ENCODE measurements around the gene BID. TPM values are rescaled to one million over a fixed set of nuclear protein-coding genes. Genes with fewer than 3 reads are reported as not detected.

The BID gene
- polyA plus RNA-seq, 3 donors: 15.5 to 18.1 (median 17.5) TPM

DNA sequence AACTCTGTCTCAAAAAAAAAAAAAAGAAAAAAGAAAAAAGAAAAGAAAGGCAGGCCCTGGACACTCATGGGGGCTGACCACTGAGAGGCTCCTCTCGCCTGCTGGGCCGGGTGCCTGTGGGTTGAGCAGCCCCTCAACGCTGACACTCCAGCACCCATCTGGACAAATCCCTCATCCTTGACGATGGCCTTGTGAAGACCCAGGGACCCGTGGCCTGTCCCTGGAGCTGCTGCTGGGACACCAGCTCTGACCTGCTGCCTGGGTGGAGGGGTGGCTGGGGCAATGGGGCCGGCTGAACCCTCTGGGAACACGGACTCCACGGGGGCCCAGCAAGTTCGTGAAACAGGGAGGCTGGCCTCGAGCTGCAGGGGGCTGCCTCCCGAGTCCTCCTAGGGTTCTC lies 10.5 kb upstream of the BID start:
- no peak for DNase-seq (ENCODE audit: low read depth in 3 of 3, low spot score in 2 of 3)

DNA sequence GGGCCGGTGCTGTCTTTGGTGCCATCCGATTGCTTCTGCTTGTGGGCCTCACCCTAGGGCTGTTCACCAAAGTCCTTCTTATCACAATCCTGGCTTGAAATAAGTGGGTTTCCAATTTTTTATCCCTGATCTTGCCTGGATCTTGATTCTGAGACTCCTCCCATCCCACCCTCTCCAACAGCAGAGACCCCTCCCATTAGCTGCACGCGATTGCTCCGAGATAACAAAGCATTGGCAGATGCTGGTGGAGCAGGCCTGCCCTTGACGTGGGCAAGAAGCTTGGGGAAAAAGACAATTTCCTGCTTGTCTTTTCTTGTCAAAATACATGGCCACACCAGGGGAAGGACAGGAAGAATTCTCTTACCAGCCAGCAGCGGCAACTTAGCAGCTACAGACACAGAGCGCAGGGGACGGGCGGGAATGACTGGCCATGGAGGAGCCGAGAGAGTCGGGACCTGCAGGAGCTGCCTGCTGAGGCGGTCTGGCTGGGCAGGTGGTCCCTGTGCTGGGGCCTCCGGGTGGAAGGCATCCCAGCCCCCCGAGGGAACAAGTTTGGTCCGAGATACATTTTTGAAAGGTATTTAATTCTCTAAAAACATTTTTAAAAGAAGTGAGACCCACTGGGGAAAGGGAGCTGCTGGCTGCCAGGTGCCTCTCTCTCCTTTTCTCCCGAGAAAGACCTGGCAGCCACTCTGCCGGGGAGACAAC lies 9.7 kb upstream of the BID start:
- no peak for DNase-seq (ENCODE audit: low read depth in 3 of 3, low spot score in 2 of 3)

DNA sequence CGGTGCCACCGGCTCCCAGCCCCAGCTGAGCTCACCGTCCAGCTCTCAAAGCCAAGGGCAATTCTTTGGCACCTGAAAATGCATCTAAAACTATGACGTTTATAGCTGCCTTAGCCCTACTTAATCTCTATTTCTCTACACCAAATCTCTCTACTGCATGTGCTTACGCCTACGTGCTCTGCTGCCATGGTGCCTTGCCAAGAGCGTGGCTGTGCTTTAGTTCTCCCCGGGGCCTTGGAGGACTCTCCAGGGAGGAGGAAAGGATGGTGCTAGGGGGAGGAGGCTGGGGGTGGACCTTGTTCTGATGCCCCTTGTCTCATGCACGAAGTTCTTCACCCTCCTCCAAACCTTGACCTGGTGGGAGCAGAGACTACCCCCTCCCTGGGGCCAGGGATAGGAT lies 9.0 kb upstream of the BID start:
- no peak for DNase-seq (ENCODE audit: low read depth in 3 of 3, low spot score in 2 of 3)

DNA sequence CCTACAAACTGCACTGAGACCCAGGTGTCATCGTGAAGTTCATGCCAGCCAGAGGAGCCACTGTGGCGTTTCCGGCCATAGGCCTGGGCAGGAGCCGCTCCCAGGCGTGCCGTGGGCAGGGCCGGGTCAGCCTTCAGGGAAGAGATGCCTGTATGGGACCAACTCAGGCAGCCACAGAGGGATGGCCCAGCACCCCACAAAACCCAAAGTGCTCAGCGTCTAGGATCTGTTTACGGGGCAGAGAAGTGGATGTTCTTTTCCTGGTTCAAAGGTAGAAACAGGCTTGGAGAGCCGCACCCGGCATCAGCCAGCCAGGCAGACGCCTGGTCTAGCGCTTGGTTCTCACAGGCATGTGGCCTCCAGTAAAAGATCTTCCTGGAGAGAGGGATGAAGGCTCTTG lies 8.4 kb upstream of the BID start:
- no peak for DNase-seq (ENCODE audit: low read depth in 3 of 3, low spot score in 2 of 3)

DNA sequence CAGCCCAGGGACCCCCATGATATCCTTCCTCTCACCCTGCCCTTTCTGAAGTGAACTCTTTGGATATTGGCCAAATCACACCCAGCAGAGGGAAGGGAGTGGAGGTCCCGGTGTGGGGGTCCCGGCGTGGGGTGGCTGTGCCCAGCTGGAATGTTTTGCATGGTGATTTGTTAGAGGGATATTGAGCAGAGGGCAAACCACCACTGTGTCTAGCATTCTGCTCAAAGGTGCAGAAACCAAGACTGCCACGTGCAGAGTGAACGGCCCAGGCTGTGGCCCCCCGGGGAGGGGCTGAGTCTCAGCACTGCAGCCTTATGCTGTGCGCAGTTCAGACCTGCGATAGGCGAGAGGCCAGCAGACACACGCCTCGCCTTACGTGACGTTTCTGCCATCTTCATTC lies 7.9 kb upstream of the BID start:
- DNase-seq (ENCODE audit: low read depth in 3 of 3, low spot score in 2 of 3): no peak

DNA sequence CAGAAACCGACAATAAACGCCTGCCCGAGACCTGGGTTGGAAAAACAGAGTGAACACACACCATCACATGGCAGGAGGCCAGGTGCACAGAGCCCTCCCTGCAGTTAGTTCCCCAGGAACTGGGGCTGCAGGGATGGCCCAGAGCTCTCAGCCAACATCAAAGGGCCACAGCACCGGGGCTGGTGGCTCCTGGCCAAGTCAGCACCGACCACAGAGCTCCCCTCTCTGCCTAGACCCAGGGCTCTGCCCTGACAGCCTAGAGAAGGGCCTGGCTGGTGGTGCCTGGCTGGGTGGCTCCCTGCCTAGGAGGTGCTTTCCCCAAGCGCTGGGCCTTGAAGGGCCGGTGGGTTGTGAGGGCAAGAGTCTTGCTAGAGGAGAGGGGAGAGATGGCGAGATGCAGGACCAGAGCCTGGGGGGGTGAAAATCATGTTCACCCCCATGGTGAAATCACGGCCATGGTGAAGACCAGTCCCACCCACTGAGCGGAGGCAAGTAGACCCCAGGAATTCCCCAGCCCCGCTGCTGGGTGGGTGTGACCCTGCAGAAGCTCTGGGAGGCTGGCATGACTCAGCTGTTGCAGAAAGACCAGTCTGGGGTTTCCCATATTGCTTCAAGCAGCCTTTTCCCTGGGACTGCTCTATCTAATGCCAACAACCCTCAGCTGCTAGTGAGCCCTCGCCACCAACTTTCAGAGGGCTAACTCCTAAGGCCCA lies 7.2 kb upstream of the BID start:
- no peak for DNase-seq (ENCODE audit: low read depth in 3 of 3, low spot score in 2 of 3)

DNA sequence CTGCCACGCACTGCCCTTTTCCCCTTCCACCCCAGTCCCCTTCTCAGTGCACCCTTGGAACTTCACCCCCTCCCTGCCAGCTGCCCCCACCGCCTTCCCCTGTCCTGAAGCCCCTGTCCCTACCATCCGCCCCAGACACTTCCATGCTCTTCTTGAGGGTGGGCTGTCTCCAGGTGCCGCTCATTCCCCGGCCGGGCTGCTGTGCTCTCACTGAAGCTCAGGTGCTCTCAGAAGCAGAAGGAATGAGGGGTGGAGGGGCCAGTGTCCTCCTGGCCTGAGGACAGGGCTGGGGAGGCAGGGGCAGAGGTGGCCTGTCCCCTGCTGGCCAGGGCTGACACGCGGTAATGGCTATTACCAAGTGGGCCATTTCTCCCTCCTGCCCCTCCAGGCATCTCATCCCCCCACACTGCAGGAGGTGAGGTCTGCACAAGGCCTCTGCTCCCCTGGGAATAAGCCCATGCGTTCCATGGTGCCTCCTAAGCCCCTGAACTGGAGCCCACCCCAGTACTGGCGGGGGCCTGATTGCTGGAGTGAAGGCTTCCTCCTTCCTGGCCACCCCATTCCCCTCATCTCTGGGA lies 6.6 kb upstream of the BID start:
- DNase-seq (ENCODE audit: low read depth in 3 of 3, low spot score in 2 of 3): no peak

DNA sequence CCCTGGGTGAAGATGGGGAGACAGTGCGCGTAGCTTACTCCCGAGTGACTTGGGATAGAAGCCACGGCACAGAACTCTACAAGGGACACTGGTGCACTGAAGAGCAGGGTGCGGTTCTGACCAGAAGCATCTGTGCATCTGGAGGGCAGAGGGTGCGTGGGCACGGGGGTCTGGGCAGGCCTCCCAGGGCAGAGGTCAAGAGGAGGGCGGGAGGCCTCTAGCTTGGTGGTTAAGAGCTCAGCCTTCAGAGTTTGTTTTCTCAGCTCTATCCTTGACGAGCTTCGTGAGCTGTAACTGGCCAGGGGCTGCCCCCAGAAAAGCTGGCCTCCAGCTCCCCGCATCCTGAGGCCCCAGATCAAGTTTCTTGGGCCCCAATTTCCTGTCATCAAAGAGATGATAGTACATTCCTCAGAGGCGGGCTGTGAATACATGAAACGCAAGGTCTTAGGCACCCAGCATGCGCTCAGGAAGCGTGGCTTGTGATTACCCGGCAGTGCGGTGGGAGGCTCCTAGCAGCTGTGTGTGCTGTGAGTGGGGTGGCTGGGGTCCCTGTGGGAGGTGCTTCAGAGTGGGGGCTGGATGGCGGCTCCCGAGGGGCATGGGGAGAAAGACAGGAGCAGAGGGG lies 6.0 kb upstream of the BID start:
- no peak for DNase-seq (ENCODE audit: low read depth in 3 of 3, low spot score in 2 of 3)

DNA sequence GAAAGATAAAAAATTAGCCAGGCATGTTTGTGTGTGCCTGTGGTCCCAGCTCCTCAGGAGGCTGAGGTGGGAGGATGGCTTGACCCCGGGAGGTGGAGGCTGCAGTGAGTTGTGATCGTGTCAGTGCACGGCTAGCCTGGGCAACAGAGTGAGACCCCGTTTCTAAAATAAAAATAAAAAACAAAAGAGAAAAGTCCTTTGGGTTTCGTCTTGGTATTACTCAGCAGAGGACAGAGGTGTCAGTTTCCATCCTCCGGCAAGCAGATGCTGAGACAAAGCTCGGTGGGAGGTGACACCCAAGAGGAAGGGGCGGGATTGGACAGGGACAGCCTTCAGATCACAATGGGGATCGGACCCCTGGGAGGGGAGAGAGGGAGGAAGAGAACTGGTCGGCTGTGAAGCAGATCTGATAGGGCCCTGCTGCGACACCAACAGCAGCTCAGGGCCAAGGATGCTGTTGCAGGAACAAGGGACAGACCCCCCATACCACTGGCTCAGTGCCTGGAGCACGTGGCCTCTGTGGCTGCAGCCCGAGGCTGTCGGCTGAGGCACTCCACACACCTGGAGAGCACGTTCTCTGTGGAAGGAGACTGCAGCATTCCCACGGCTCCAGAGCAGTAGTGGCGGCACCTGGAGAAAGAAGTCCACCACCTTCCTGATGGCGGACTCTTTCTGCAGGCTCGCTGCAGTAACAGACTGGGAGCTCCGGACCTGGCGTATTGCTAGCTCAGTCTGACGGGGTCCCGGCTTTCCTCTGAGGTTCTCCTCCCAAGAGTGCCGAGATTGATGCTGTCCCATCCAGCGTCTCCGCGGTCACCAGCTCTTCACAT lies 5.2 kb upstream of the BID start:
- DNase-seq (ENCODE audit: low read depth in 3 of 3, low spot score in 2 of 3): no peak

DNA sequence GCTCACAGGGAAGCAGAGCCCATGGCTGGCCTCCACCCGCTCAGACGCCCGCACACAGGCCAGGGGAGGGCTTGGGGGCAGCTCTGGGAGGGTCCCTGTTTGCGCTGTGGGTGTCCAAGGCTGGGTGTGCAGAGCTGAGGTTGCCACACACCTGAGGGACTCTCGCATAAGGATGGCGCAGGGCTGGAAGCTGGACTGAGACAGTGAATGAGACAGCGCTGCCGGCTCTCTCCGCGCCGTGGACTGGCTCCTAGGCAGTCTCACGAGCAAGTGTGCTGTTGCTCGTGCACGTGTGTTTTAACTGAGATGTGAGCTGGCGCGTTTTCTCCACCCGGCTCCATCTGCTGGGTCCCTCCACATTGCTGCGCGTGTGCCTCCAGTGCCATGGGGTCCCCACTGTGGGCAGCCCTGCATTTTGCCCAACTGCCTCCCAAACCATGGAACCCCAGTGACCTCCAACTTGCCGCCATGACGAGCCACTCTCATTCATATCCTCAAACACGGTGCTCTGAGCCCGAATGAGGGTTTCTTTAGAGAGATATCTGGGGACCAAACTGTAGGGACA lies 4.2 kb upstream of the BID start:
- no peak for DNase-seq (ENCODE audit: low read depth in 3 of 3, low spot score in 2 of 3)

DNA sequence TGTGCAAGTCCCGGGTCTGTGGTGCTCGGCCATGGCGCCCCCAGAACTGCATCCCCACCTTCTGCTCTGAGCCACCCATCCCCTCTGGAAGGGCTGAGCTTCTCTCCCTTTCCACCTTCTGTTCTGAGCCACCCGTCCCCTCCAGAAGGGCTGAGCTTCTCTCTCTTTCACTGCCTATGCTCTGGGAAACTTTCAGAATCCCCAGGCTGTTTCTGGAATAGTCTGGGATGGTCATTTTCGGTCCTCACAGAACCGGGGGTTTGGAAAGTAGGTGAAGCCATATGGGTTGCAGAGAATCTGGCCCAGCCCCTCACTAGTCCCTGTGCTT lies 3.4 kb upstream of the BID start:
- no peak for DNase-seq (ENCODE audit: low read depth in 3 of 3, low spot score in 2 of 3)

DNA sequence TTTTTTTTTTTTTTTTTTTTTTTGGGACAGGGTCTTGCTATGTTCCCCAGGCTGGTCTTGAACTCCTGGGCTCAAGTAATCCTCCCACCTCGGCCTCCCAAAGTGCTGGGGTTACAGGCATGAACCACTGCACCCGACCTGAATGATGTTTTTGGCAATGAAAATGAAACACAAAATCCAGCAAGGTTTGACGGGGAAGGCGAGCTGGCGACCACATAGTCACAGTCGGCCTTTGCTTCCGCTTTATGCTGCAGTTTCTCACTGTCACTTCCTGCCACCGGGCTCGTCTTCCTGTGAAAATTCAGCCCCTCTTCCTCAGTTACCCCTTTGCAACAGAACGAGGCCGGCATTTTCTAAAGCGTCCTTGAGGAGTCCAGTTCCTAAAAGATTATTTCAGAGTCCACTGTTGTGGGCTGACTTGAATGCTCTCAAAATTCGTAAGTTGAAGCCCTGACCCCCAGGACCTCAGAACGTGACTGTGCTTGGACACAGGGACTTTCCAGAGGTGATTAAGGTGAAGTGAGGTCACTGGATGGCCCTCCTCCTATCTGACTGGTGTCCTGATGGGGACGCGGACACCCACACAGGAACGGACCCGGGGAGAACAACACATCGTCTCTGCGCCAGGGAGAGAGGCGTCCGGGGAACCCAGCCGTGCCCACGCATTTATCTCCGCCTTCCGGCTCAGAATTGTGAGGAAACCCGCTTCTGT lies 2.9 kb upstream of the BID start:
- DNase-seq (ENCODE audit: low read depth in 3 of 3, low spot score in 2 of 3): no peak

GRCh38 chr22:17775781-17776465 lies 1.7 kb upstream of the BID start:
- DNase-seq (ENCODE audit: low read depth in 3 of 3, low spot score in 2 of 3): no peak

DNA sequence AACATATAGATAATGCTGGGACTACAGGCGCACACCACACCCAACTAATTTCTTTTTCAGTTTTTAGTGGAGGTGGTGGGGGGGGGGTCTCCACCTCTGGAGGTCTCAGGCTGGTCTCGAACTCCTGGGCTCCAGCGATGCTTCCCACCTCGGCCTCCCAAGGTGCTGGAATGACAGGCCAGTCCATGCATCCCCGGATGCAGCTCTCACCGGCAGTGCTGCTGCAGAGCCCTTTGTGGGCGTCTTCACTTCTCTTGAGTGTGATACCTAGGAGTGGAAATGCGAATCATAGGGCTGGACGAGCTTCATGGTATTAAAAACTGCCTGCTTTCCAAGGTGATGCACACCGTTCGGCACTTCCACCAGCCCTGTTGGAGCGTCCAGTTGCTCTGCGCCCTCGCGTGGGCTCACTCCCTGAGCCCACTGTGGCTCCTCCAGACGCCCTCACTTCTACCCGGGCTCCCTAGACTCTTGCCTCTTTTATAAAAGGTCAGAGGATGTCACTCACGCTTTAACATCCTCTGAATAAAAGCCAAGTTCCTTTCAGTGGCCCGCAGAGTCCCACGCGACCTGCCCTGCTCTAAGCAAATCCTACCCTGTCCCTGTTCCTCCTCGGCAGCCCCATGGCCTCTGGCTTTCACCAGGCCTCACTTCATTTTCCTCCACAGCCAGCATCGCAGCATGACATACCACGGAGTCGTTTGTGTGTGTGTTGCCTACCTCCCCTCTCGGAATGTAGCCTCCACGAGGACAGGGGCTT lies 837 bp upstream of the BID start:
- no peak for DNase-seq (ENCODE audit: low read depth in 3 of 3, low spot score in 2 of 3)

- DNase-seq (ENCODE audit: low read depth in 3 of 3, low spot score in 2 of 3): no peak
Measured at GRCh38 chr22:17773606-17774205, 563 bp downstream of the BID start.

- DNase-seq (ENCODE audit: low read depth in 3 of 3, low spot score in 2 of 3): no peak
Measured at GRCh38 chr22:17772958-17773605, 1.2 kb downstream of the BID start.

- no peak for DNase-seq (ENCODE audit: low read depth in 3 of 3, low spot score in 2 of 3)
Measured at GRCh38 chr22:17772249-17772957, 1.9 kb downstream of the BID start.
